Kidney (tissue), 14 donors: Measurements from ENCODE around the gene HPS5. TPM values are rescaled to one million over a fixed set of nuclear protein-coding genes. Genes with fewer than 3 reads are reported as not detected.
"Not testable (repeated sequence)": the region's sequence is repeated elsewhere in the genome, so short reads cannot be mapped to it uniquely, and the experiment has no call there.

ENCODE experiments used
- DNase-seq, 5 donors: peaks; one replicate each; pipeline ENCODE4 v3.0.0-alpha.2; 2013 to 2020
- FAIRE-seq: peaks from 2 replicates; lab custom pipeline; 2012; peaks lifted over from hg19 to GRCh38; lab: Jason Lieb, UNC
- H3K27ac ChIP-seq, 2 donors: one replicate each; pipeline ENCODE4 v1.7.0; 2013; ENCODE audit warnings: low read depth in 2 of 2, low read length in 2 of 2, inconsistent platforms in 1 of 2
- H3K27me3 ChIP-seq: one replicate; pipeline ENCODE4 v1.7.1; 2013; ENCODE audit warnings: low read length, inconsistent platforms; ENCODE audit not compliant: control insufficient read depth, insufficient read depth
- H3K36me3 ChIP-seq, 3 donors: one replicate each; pipeline versions ENCODE4 v1.7.0 to v1.7.1; 2013; ENCODE audit warnings: low read length in 3 of 3, control low read depth in 1 of 3, inconsistent platforms in 1 of 3; ENCODE audit not compliant: insufficient read depth in 3 of 3, control insufficient read depth in 2 of 3
- H3K4me1 ChIP-seq, 3 donors: one replicate each; pipeline versions ENCODE4 v1.7.0 to v1.7.1; 2013; ENCODE audit warnings: low read length in 3 of 3, inconsistent platforms in 1 of 3, low read depth in 1 of 3; ENCODE audit not compliant: control insufficient read depth in 2 of 3, insufficient read depth in 2 of 3
- H3K4me3 ChIP-seq, 3 donors: one replicate each; pipeline versions ENCODE4 v1.7.0 to v1.8.1; 2013; ENCODE audit warnings: low read length in 3 of 3, control low read depth in 1 of 3, inconsistent platforms in 1 of 3
- H3K9ac ChIP-seq, 3 donors: one replicate each; pipeline versions ENCODE4 v1.7.0 to v1.7.1; 2013; ENCODE audit warnings: low read length in 3 of 3, control low read depth in 1 of 3, inconsistent platforms in 1 of 3
- H3K9me3 ChIP-seq, 3 donors: one replicate each; pipeline versions ENCODE4 v1.7.0 to v1.7.1; 2013; ENCODE audit warnings: low read length in 3 of 3, control low read depth in 1 of 3, inconsistent platforms in 1 of 3; ENCODE audit not compliant: control insufficient read depth in 2 of 3, insufficient read depth in 1 of 3
- CTCF ChIP-seq: IDR thresholded peaks from 3 replicates; pipeline ENCODE4 v1.5.1; 2012; ENCODE audit warnings: mild to moderate bottlenecking, moderate library complexity, borderline replicate concordance; ENCODE audit not compliant: insufficient read depth; ENCODE audit errors: extremely low read depth
- intact Hi-C: fragments of 100-400 bp; cut with DNase I; formaldehyde crosslinking; loops from one replicate; pipeline ENCODE4 v1.11.1; 2022
- polyA plus RNA-seq: library from polyadenylated mRNA; stranded (reverse); fragments of 350-450 nt; fragmentation: Illumina TruSeq; extraction: RNeasy Lipid Tissue Mini Kit (QIAGEN cat#74804); gene quantifications from one replicate; pipeline ENCODE4 v1.2.3, GENCODE V29; 2014; ENCODE audit warnings: low read depth, low replicate concordance; ENCODE audit not compliant: insufficient read depth
- total RNA-seq: library from RNA; stranded (reverse); fragmentation: NEBNext Ultra II Directional; extraction: Animal tissue kit (Norgen Biotek cat#: 25700); gene quantifications from one replicate; pipeline ENCODE4 v1.2.1, GENCODE V29; 2021
- donor health status: control.
- donor health status: control.
- donor health status: control.
- donor health status: control.
- donor health status: control.
- donor health status: DM: yes; HTN: yes; CAD: no.
- donor health status: Normal renal cell carcinoma (clear cell type).

Gene HPS5
- total and polyA plus RNA-seq, 2 donors from 2014 or later, result 7.7 to 17.2 TPM

GRCh38 chr11:18265949-18266348 lies 56.0 kb downstream of the HPS5 start, which contains the start of gene SAA1:
TSS of gene SAA1 (plus strand) at chr11:18266264. CDS start at chr11:18266888, 624 bp downstream.
- H3K4me3 ChIP-seq, result no peak within 1 kb of the TSS
- intact Hi-C loops, result no loop called here
- no peak for TF ChIP-seq CTCF
- no peak for DNase-seq
- no peak for FAIRE-seq
- no peak within 1 kb of the TSS for H3K9ac ChIP-seq
- H3K36me3 ChIP-seq, result no peaks in the 10 kb centered on the region
- H3K27me3 ChIP-seq, result no peaks in the 10 kb centered on the region
- no peaks in the 10 kb centered on the region for H3K4me1 ChIP-seq
- no peak within 1 kb of the TSS for H3K27ac ChIP-seq
- no peaks in the 10 kb centered on the region for H3K9me3 ChIP-seq

- DNase-seq (no peak), FAIRE-seq (no peak)
- no peaks in the 10 kb centered on the region for H3K4me1 ChIP-seq
- no peak overlapping the region for H3K27ac ChIP-seq
- no peaks in the 10 kb centered on the region for H3K9me3 ChIP-seq
- no peak for TF ChIP-seq CTCF
- intact Hi-C loops, result no loop called here
- no peaks in the 10 kb centered on the region for H3K36me3 ChIP-seq
- no peaks in the 10 kb centered on the region for H3K27me3 ChIP-seq
- no peak overlapping the region for H3K9ac ChIP-seq
- no peak overlapping the region for H3K4me3 ChIP-seq
Observed at GRCh38 chr11:18264677-18265555, 57.0 kb downstream of the HPS5 start.

- no peak overlapping the region for H3K27ac ChIP-seq
- H3K9me3 ChIP-seq, result no peaks in the 10 kb centered on the region
- FAIRE-seq, result no peak
- DNase-seq, result no peak
- TF ChIP-seq CTCF, result no peak
- H3K36me3 ChIP-seq, result no peaks in the 10 kb centered on the region
- no peaks in the 10 kb centered on the region for H3K4me1 ChIP-seq
- H3K4me3 ChIP-seq, result no peak overlapping the region
- intact Hi-C loops, result no loop called here
- H3K27me3 ChIP-seq, result no peaks in the 10 kb centered on the region
- H3K9ac ChIP-seq, result no peak overlapping the region
Observed at GRCh38 chr11:18264035-18264434, 57.9 kb downstream of the HPS5 start.

- H3K27me3 ChIP-seq, H3K4me3 ChIP-seq, H3K36me3 ChIP-seq, H3K9ac ChIP-seq, DNase-seq, H3K9me3 ChIP-seq, H3K4me1 ChIP-seq, intact Hi-C loops, H3K27ac ChIP-seq, FAIRE-seq: not testable (repeated sequence)
Observed at GRCh38 chr11:18262681-18263350, 59.1 kb downstream of the HPS5 start.
